SK-N-MC (cell line): Measurements from ENCODE around the gene TRPC4AP.

Source experiments
- DNase-seq: peaks from one replicate; pipeline ENCODE4 v3.0.0-alpha.2; 2011; ENCODE audit warnings: low read depth, low spot score
- H3K27ac ChIP-seq: fragments of 200-600 bp; sonication (generic); 2 replicates; pipeline ENCODE4 v1.5.1; 2016; ENCODE audit warnings: mixed run types
- H3K36me3 ChIP-seq: fragments of 200-600 bp; sonication (generic); 2 replicates; pipeline ENCODE4 v1.6.1; 2017; ENCODE audit warnings: antibody characterized with exemption, low read length, mixed read lengths; ENCODE audit not compliant: insufficient read depth
- H3K4me3 ChIP-seq: fragments of 200-600 bp; sonication (generic); 2 replicates; pipeline ENCODE4 v1.5.1; 2016
- H3K9ac ChIP-seq: fragments of 200-600 bp; sonication (generic); 2 replicates; pipeline ENCODE4 v1.8.0; 2017; ENCODE audit warnings: mixed run types, mixed read lengths; ENCODE audit not compliant: insufficient read length
- H3K9me3 ChIP-seq: fragments of 200-600 bp; sonication (generic); 2 replicates; pipeline ENCODE4 v1.6.1; 2017; ENCODE audit warnings: low read depth, mild to moderate bottlenecking, antibody characterized with exemption, low read length, moderate library complexity, mixed read lengths
- EZH2 ChIP-seq: fragments of 200-600 bp; sonication (generic); IDR thresholded peaks from one replicate; pipeline ENCODE4 v1.6.1; 2017; ENCODE audit warnings: antibody characterized with exemption
- FOXP2 ChIP-seq: optimal IDR thresholded peaks from 2 replicates; pipeline ENCODE3; 2011; ENCODE audit warnings: mild to moderate bottlenecking, moderate library complexity; ENCODE audit not compliant: insufficient read depth; ENCODE audit errors: extremely low read length, control extremely low read depth
- POLR2AphosphoS5 ChIP-seq: IDR thresholded peaks from 2 replicates; pipeline ENCODE4 v1.6.1; 2012; ENCODE audit warnings: mild to moderate bottlenecking, low read depth, low read length, borderline replicate concordance

The TRPC4AP gene

GRCh38 chr20:34980543-34981233, 111.9 kb downstream of the TRPC4AP start:
- no peaks in the 10 kb centered on the region for H3K36me3 ChIP-seq
- no peak overlapping the region for H3K27ac ChIP-seq
- H3K4me3 ChIP-seq: no peak overlapping the region
- no peak overlapping the region for H3K9ac ChIP-seq
- TF ChIP-seq POLR2AphosphoS5 (no peak), FOXP2 (no peak), EZH2 (no peak)
- no peak for DNase-seq
- no peaks in the 10 kb centered on the region for H3K9me3 ChIP-seq

GRCh38 chr20:34979366-34980153, 113.0 kb downstream of the TRPC4AP start:
- H3K4me3 ChIP-seq: no peak overlapping the region
- no peaks in the 10 kb centered on the region for H3K36me3 ChIP-seq
- H3K9ac ChIP-seq: no peak overlapping the region
- no peak for TF ChIP-seq EZH2
- no peak for TF ChIP-seq POLR2AphosphoS5
- no peak for TF ChIP-seq FOXP2
- no peaks in the 10 kb centered on the region for H3K9me3 ChIP-seq
- no peak for DNase-seq
- H3K27ac ChIP-seq: no peak overlapping the region

GRCh38 chr20:34978092-34978744, 114.4 kb downstream of the TRPC4AP start:
- no peak for DNase-seq
- Histone ChIP-seq H3K9me3 (no peaks in the 10 kb centered on the region), H3K4me3 (no peak overlapping the region), H3K9ac (no peak overlapping the region), H3K36me3 (no peaks in the 10 kb centered on the region), H3K27ac (no peak overlapping the region)
- TF ChIP-seq FOXP2: no peak

- TF ChIP-seq EZH2 (no peak), POLR2AphosphoS5 (no peak), FOXP2 (no peak)
- no peak for DNase-seq
Measured at GRCh38 chr20:34977365-34978091, 115.1 kb downstream of the TRPC4AP start.

GRCh38 chr20:34976286-34976685, 116.3 kb downstream of the TRPC4AP start:
- no peaks in the 10 kb centered on the region for H3K9me3 ChIP-seq
- H3K9ac ChIP-seq: no peak overlapping the region
- no peaks in the 10 kb centered on the region for H3K36me3 ChIP-seq
- TF ChIP-seq EZH2 (no peak), FOXP2 (no peak), POLR2AphosphoS5 (no peak)
- DNase-seq: no peak
- H3K4me3 ChIP-seq: no peak overlapping the region
- H3K27ac ChIP-seq: no peak overlapping the region

More at GRCh38 chr20:34977365-34978091, 115.1 kb downstream of the TRPC4AP start:
- H3K9me3 ChIP-seq: no peaks in the 10 kb centered on the region
- H3K36me3 ChIP-seq: no peaks in the 10 kb centered on the region
- no peak overlapping the region for H3K27ac ChIP-seq
- H3K9ac ChIP-seq: no peak overlapping the region
- no peak overlapping the region for H3K4me3 ChIP-seq

- Histone ChIP-seq H3K9ac (no peak overlapping the region), H3K4me3 (no peak overlapping the region), H3K36me3 (no peaks in the 10 kb centered on the region), H3K27ac (no peak overlapping the region), H3K9me3 (no peaks in the 10 kb centered on the region)
- DNase-seq: no peak
- TF ChIP-seq EZH2 (no peak), POLR2AphosphoS5 (no peak), FOXP2 (no peak)
Measured at GRCh38 chr20:34974246-34974645, 118.4 kb downstream of the TRPC4AP start.

- H3K9ac ChIP-seq: no peak overlapping the region
- TF ChIP-seq FOXP2 (no peak), POLR2AphosphoS5 (no peak), EZH2 (no peak)
Measured at GRCh38 chr20:34971561-34972235, 120.9 kb downstream of the TRPC4AP start.

More at GRCh38 chr20:34971561-34972235, 120.9 kb downstream of the TRPC4AP start:
- Histone ChIP-seq H3K9me3 (no peaks in the 10 kb centered on the region), H3K4me3 (no peak overlapping the region), H3K36me3 (no peaks in the 10 kb centered on the region), H3K27ac (no peak overlapping the region)
- no peak for DNase-seq
